Activated CD8-positive, alpha-beta memory T cell treated with anti-CD3 and anti-CD28 coated beads for 1 hour (primary cell): ENCODE data around the gene RBPMS2.

Experiments
- DNase-seq, 2 donors: peaks; one replicate each; pipeline ENCODE4 v3.0.0-alpha.2; 2020; ENCODE audit warnings: low read depth in 1 of 2; ENCODE audit errors: extremely low read depth in 1 of 2

RBPMS2 gene

DNA sequence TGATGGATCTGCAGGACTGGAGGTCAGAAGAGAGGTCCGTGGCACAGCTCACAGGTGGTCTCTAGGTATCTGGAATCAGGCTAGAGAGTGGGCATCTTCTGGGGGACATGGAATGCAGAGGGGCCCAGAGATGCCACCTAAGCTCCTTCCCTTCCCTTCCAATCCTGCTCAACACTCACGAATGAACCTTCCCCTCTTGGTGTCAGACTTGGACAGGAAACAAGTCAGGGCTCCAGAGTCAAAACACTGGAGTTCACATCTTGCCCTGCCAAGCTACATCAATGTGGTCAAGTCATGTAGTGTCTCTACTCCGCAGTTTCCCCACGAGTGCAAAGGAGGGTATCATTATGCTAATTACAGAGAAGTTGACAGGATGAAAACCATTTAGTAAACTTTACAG lies 16.0 kb upstream of the RBPMS2 start:
- no peak for DNase-seq

DNA sequence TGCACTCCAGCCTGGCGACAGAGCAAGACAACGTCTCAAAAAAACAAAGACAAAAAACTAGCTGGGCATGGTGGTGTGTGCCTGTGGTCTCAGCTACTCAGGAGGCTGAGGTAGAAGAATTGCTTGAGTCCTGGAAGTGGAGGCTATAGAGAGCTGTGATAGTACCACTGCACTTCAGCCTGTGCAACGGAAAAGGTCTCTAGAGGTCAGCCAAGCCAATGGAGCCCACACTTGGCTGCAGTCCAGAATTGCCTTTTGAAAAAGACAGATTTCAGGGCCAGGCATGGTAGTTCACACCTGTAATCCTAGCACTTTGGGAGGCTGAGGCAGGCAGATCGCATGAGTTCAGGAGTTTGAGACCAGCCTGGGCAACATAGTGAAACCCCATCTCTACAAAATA lies 8.4 kb upstream of the RBPMS2 start:
- no peak for DNase-seq

DNA sequence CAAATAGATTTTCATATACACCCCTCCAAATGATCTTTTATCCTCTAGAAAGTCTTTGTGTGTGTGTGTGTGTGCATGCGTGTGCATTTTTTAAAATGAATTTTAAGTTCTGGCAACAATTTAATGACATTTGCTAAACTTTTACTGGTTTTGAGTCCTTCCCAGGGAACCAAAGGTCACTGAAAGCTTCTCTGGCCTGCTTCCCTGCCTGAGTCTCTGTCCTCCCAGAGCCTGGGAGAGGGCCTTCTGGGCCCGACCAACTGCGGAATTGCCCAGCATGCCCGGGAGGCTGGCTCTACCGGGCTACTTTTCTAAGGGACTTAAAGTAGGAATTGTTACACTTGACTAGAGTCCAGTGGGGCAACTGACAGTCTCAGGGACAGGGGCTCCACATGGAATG lies 7.4 kb upstream of the RBPMS2 start:
- no peak for DNase-seq

DNA sequence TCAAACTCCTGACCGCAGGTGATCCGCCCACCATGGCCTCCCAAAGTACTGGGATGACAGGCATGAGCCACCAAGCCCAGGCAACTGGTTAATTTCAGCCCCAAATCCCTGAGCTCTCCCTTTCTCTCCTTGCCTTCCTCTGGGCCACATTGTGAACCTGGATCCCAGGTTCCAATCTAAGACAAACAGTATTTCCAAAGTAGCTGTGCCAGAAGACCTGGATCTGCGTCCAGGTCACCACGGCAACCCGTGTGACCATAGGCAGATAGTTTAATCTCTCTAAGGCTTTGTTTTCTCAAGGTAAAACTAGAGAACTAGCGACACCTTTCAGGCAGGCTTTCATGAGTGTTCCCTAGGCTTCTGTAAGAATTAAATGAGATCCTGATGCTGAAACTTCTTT lies 5.9 kb upstream of the RBPMS2 start:
- DNase-seq = no peak

DNA sequence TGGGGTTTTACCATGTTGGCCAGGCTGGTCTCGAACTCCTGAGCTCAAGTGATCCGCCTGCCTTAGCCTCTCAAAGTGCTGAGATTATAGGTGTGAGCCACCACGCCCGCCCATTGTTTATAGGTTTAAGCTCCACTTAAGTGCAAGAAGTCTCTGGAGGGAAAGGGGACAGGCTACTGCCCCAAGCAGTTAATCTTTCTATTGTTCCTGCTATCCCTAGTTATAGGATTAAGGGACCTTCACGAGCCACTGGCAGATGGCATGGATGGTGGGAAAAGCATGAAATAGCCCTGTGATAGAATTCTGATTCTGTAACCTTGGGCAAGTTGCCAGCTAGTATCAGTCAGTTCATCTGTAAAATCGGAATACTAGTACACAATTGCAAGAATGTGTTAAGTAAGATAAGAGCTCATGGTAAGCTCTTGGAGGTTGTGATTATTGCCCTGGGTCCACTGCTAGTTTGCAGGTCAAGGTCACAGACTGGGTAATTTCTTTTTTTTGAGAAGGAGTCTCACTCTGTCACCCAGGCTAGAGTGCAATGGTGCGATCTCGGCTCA lies 5.3 kb upstream of the RBPMS2 start:
- DNase-seq = no peak

DNA sequence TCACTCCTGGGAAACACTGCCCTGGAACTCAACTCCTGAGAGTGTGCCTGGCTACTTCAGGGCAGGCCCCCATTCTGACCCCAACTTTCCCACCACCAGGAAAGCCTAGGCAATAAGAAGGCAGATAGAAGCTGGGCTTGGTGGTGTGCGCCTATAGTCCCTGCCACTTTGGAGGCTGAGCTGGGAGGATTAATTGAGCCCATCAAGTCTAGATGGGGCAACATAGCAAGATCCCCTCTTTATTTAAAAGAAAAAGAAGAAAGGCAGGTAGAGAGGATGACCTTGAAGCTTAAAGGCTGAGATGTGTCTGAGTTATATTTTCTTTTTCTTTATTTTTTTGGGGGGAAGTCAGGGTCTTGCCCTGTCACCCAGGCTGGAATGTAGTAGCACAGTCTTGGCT lies 4.2 kb upstream of the RBPMS2 start:
- no peak for DNase-seq

DNA sequence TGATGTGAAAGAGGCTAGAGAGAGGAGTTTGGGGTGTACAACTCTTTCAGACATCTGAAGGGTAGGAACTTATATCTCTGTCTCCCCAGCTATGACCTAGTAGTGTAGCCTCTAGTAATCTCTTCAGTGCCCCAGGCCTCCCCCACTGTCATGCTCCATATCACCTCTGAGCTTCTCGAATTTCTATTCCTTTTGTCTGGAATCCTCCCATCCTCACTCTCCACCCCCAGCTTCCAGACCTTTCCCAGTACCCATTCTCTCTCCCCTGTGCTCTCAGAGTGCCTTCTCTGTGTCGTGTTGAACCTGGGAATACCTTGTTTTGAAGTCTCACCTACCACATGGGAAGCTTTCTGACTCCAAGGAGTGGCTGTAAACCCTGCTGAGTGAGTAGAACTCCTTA lies 3.6 kb upstream of the RBPMS2 start:
- DNase-seq = no peak

DNA sequence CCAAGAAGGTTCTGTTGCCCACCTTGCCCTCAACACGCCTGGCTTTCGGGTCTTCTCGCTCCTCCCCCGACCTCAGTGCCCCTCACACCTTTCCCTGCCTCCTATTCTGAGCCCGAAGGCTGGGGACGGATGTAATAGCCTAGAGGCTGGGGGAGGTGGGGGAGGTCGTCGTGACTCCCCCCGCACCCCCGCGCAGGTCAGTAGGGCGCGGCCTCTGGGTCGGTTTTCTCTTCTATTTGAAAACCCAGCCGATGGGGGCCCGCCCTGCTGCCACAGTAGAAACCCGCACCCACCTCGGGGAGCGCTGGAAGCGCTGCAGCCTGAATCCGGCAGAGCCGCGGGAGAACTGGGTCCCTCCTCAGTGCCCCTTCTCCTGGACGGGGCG lies 1.0 kb upstream of the RBPMS2 start:
- no peak for DNase-seq

DNA sequence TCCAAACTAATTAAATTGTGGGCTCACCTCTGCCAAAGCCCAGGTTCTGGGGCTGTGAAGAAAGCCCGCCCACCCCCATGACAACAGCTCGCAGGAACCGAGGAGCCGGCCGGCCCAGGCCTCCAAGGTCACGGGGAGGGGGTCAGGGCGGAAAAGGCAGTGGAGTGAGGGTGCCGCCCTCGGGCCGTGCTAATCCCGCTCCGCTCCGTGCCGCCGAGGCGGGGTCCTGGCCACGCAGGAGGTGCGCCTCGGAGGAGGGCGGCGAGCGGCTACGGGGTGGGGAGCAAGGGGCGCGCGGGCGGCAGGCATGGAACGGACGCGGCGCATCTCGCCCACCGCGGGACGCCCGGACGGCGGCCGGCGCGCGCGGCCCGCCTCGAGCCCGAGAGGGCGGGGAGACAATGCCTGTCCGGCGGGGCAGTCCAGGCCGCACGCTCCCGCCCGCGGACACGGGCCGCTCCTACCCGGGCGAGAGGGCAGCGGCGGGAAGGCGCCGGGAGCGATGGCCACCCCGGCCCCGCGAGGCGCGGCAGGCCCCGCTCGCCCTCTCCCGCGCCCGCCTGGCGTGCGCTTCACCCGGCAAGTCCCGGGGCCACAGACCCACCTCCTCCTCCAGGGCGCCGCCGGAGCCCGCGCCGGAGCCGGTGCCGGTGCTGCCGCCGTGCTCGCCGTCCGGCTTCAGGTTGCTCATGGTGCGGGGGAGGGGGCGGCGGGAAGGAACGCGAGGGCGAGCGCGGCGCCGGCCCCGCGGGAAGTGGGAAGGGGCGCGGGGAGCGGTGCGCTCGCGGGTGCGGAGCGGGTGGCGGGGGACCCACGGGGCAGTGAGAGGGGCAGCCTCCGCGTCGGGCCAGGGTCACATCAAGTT lies 528 bp downstream of the RBPMS2 start:
- no peak for DNase-seq

DNA sequence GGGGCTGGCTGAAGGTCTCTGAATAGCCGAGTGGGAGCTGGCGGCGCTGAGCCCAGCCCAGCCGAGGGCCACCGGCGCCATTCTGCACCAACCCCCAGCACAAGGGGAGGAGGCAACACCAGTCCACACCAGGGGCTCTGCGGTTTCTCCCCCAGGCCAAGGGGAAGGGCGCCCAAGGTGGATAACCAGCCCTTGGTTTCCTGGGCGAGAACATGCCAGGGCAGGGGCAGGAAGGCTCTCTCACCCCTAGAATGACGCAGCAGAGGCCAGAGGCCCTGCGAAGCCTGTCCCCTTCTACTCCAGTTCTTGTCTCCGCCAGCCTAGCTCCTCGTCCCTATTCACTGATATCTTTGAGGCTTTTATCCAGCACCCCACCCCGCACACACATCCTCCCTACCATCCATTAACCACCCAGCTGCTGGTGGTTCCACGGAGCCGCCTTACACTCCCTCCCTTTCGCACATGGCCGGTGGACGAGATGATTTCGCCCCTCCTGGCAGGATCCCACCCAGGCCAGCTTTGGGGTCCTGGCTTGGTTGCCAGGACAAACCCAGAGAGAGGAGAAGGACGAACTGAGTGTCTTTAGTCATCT lies 1.3 kb downstream of the RBPMS2 start:
- DNase-seq = no peak

DNA sequence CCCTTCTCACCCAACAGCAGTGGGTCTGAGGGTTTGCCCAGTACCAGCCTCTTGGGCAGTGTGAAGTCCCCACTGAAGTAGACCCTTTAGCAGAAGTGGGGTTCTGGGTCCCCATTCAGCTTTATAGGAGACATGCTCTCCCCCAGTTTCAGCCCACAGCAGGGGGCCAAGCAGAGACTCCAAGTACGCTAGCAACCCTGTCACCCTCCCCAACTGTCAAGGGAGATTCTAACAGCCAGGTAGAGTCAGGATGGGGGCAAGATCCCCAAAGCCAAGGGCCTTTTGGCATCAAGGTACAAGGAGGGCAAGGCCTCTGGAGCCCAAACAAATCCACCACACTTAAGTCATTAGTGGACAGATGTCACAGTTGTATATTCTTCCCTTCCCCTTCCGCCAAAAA lies 1.8 kb downstream of the RBPMS2 start:
- DNase-seq = no peak

DNA sequence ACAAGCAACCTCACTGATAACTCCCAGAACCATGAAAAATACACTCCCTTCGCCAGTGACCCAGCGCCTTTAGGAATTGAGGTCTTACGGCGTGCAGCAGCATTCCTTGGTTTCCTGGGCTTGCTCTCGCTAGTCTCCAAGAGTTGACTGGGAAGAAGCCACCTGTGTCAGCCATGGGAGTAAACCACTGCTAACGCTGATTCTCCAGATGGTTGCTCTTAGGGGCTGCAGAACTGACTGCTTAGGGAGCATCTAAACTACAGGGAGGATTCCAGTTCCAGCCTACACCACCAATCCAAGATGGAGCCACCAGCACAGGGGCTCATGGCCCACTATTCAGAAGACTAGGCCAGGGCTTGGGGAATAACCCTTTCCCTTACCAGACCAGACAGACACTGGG lies 2.4 kb downstream of the RBPMS2 start:
- DNase-seq = no peak

DNA sequence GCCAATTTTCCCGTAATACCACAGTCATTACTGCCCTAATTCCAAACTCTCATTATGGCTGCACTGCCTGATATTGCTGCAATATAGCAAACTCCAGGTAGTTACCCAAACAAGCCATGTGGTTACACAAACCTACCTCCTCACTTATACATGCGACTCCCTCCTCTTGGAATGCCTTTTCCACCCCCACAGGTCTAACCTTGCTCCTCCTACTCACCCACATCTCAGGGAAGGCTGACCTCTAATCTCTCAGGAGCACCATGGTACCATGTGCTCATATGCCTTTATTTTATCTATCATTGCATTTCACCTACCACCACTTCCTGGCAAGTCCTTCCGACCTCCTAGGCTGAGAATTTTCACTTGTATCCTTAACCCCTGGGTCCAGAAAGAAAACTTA lies 2.9 kb downstream of the RBPMS2 start:
- DNase-seq = no peak

DNA sequence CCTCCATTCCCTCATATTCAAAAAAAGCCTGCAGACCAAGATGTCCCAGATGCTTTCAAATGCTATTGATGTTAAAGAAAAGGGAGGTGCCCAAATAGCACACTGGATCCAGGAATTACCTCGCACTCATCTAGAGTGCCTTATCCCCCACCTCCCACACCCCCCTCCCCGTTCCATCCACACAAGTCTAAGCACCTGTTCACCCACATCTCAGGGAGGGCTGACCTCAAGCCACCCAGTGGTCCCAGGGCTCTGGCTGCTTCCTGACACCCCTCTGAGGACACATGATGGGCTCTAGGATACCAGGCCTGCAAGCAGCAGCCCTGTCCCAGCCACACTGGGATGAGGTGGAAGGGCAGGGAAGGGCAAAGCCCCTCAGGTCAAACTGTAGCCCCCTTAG lies 4.8 kb downstream of the RBPMS2 start:
- DNase-seq = no peak

DNA sequence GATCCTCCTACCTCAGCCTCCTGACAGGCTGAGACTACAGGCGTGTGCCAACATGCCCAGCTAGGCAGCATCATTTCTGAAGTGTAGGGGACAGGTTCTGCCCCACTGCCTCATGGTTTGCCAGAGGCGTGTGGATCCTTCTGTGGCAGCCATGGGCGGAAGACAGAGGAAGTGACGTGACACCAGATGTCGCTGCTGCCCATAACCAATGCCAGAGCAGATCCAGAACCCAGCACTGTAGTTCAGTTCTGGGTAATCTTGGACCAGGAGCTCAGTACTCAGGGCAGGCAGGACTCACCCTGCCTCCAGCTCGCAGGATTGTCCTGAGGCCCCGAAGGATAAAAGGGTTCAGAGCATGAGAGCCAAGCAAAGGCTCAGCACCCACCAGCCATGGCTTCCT lies 8.2 kb downstream of the RBPMS2 start:
- no peak for DNase-seq

DNA sequence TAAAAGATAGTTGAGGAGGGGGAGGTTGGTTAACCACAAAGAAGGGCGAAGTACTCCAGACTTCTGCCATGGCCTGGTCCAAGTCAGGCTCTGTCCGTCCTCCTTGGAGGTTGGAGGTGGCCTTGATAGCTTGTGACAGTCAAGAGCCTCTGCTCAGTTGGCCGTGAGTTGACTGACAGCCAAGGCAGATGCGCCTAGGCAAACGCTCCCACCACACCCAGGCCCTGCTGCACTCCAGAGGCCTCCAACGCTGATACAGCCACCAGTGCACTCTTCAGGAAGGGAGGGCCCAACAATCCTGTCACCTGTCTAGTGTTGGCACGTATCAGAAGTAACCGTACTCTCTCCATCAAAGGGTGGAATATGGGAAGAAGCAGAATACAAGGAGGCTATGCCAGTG lies 9.3 kb downstream of the RBPMS2 start:
- no peak for DNase-seq

DNA sequence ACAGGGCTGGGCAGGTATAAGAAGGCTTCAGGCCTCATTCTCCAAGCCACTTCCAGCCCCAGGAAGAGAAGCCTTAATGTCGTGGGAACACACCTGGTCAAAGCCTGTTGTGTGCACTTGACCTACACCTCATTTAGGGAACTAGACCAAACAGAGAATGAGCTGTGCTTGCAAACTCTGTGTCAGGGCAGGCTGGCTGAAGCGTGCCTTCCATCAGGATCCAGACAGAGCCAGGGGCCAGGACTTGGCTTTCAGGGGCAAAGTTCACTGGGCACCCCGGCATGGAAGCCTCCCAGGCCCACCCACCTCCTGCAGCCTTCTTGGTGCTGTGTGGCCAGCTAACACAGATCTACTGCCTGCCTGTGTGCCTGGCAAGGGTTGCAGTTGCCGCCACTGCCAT lies 11.5 kb downstream of the RBPMS2 start:
- DNase-seq = no peak

DNA sequence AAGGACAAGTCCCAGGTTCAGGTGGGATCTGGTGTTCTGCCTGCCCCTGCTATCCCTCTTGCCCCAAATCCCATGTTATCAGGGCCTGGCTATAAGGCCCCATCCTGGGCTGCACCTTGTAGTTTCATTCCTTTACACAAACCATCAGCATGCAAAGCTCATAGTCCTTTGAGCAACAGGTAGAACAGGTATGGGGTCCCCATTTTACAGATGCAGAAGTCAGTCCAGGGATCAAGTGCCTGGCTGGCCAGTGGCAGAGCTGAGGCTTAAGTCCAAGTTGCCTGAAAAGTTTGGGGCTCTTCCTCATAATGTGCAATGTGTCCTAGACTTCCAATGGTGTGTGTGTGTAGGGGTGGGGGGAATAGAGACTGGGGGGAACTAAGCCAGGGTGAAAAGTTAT lies 11.9 kb downstream of the RBPMS2 start:
- no peak for DNase-seq

DNA sequence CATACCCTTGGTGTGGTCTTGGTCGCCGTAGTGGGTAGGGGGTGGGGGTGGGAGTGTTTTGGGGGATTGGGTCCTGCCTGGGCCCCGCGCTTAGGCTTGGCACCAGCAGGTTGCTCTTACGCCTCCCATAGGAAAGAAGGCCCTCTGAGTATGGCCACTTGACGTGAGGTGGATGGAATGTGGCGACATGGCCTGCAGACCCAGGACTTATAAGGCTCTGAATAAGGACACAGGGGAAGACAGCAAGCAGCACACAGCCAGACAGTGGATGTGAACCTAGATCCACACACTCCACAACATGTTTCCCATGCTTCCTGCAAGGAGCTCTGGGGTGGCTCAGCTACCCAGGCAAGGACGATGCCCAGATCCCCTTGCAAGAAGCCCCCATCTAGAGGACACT lies 12.4 kb downstream of the RBPMS2 start:
- DNase-seq = no peak

DNA sequence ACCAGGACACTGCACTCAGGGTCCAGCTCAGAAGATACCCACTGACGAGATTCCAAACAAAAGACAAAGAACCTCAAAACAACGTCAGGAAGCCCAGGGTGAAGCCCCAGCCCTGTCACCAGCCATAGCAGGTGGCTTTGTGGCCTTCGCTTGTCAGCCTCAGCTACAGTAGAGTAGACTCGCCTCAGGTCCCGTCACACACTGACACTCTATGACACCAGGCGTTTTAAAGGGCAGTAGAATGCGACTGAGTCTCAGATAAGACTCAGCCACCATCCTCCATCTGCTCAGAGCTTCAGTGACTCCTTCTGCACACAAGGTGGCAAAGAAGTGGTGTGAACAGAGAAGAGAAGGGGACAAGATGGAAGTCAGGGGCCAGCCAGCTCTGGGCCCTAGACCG lies 12.8 kb downstream of the RBPMS2 start:
- no peak for DNase-seq

DNA sequence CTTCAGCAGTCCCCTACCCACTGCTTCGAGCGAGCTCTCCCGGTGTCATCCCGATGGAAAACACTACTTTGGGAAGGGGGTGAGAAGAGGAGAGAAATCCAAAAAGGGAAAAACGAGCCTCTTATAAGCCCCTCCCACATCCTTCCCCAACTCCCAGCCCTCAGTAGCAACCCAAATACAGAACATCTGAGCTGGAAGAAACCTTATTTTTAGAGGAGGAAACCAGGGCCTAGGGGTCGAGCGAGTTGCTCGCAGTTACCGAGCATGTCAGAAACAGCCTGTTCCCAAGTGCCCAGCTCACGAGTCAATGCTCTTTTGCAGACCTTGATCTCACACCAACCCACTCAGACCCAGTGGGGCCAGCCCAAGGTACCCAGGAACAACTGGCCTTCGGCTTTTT lies 14.2 kb downstream of the RBPMS2 start:
- DNase-seq = no peak

DNA sequence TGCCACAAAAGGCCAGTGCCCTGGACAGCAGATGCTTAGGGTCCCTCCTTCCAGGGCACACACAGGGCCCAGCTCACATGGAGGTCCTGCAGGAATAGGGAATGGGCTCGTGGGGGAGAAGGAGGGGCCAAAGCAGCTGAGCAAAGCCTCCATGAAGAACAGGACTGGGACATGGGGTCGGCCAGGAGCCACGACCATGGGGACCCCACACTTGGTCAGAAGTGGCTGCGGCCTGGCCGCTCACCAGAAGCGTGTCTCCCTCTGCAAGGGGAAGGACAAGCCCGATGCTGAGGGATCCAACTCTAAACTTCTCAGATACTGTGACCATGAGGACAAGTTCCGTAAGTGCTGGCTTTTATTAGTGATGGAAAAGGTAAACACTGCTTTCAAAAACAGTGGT lies 15.3 kb downstream of the RBPMS2 start:
- no peak for DNase-seq
